ENCODE measurements around the gene TEDDM1.

- TF ChIP-seq ZNF274 (IDR thresholded peaks at IDR 0.05; ENCODE audit: low read depth, low read length), result no peak
- no peak for TF ChIP-seq SUZ12 (IDR thresholded peaks at IDR 0.05; ENCODE audit: extremely low read depth, insufficient read depth, insufficient read length)
- no peak for TF ChIP-seq YY1 (IDR thresholded peaks at IDR 0.05; ENCODE audit: insufficient read depth, insufficient read length)
Observed at GRCh38 chr1:182407724-182408123, 7.3 kb upstream of the TEDDM1 start.
